K562 (cell line): ENCODE data around the gene GNAT2. TPM values are rescaled to one million over a fixed set of nuclear protein-coding genes. Genes with fewer than 3 reads are reported as not detected.

Source experiments
- ATAC-seq: fragments of 200-7000 bp; cut with Tn5 transposase; 3 replicates; pipeline ENCODE4 v1.9.1; 2020; ENCODE audit warnings: moderate library complexity
- BruUV-seq: library from RNA; stranded (reverse); fragments of 400-500 nt; replicated peaks from 2 replicates; lab custom pipeline; 2021; lab: Mats Ljungman, UMichigan
- CTCF ChIA-PET: fragments of 300-600 bp; formaldehyde crosslinking; extraction: SDS; loops from one replicate; lab custom pipeline; 2021; ENCODE audit warnings: low intra/inter-chr PET ratio; lab: Yijun Ruan, JAX
- POLR2A ChIA-PET: fragments of 300-600, 350-650 bp; sonication (Branson Sonifier 250); formaldehyde crosslinking; extraction: SDS; loops from one replicate; lab custom pipeline; 2021; ENCODE audit warnings: antibody characterized with exemption, inconsistent platforms; lab: Yijun Ruan, JAX
- DNase-seq, 4 experiments: peaks; one replicate each; pipeline versions ENCODE4 v3.0.0 to v3.0.0-alpha.2; 2011 to 2018; ENCODE audit warnings: low spot score in 3 of 4, mixed read lengths in 3 of 4; ENCODE audit errors: extremely low read depth in 1 of 4
- FAIRE-seq: peaks from 2 replicates; lab custom pipeline; 2011; peaks lifted over from hg19 to GRCh38; lab: Jason Lieb, UNC
- H2AFZ ChIP-seq: 2 replicates; pipeline ENCODE4 v1.6.0; 2011; ENCODE audit warnings: low read depth, low read length, control low read depth, inconsistent platforms
- H3K27ac ChIP-seq: fragments of 200-600 bp; 3 replicates; pipeline ENCODE4 v1.8.0; 2011; ENCODE audit warnings: low read depth, mild to moderate bottlenecking, control low read depth, inconsistent platforms, low read length, moderate library complexity, mixed read lengths; ENCODE audit errors: extremely low read depth
- H3K27me3 ChIP-seq, 2 experiments: fragments of 300-600 bp in 1 of 2; 2 replicates in 1 of 2; 3 replicates in 1 of 2; pipeline versions ENCODE4 v1.6.0 to v1.8.0; 2011; ENCODE audit warnings: inconsistent platforms in 2 of 2, low read length in 2 of 2, mild to moderate bottlenecking in 1 of 2, mixed read lengths in 1 of 2, moderate library complexity in 1 of 2; ENCODE audit not compliant: control insufficient read depth in 2 of 2, insufficient read depth in 2 of 2
- H3K36me3 ChIP-seq: fragments of 300-600 bp; 3 replicates; pipeline ENCODE4 v1.8.0; 2011; ENCODE audit warnings: mild to moderate bottlenecking, low read length, inconsistent platforms; ENCODE audit not compliant: control insufficient read depth, insufficient read depth
- H3K4me1 ChIP-seq, 2 experiments: fragments of 200-600 bp in 1 of 2; replicated peaks in 1 of 2; 2 replicates in 1 of 2; 3 replicates in 1 of 2; pipeline versions ENCODE4 v1.5.1 to v1.8.0; 2011; ENCODE audit warnings: inconsistent platforms in 2 of 2, low read length in 2 of 2, mild to moderate bottlenecking in 1 of 2, mixed read lengths in 1 of 2, moderate library complexity in 1 of 2; ENCODE audit not compliant: control insufficient read depth in 2 of 2, insufficient read depth in 2 of 2
- H3K4me2 ChIP-seq: 2 replicates; pipeline ENCODE4 v1.6.1; 2011; ENCODE audit warnings: low read length, control low read depth, inconsistent platforms, mixed read lengths; ENCODE audit not compliant: insufficient read depth
- H3K4me3 ChIP-seq: fragments of 200-600 bp; sonication (generic), shearing (Covaris generic); 2 replicates; pipeline ENCODE4 v1.5.1; 2016; ENCODE audit warnings: control low read depth, inconsistent platforms
- H3K79me2 ChIP-seq: fragments of 200-600 bp; 3 replicates; pipeline ENCODE4 v1.8.0; 2011; ENCODE audit warnings: low read length, inconsistent platforms; ENCODE audit not compliant: control insufficient read depth, insufficient read depth
- H3K9ac ChIP-seq, 2 experiments: 2 replicates each; pipeline versions ENCODE4 v1.6.0 to v1.6.1; 2011; ENCODE audit warnings: low read depth in 2 of 2, low read length in 2 of 2, control low read depth in 1 of 2, inconsistent platforms in 1 of 2, mild to moderate bottlenecking in 1 of 2, mixed read lengths in 1 of 2; ENCODE audit not compliant: insufficient read depth in 1 of 2
- H3K9me1 ChIP-seq: one replicate; pipeline ENCODE4 v1.6.0; 2011; ENCODE audit warnings: inconsistent platforms, mild to moderate bottlenecking, low read length, moderate library complexity; ENCODE audit not compliant: control insufficient read depth, insufficient read depth
- H3K9me3 ChIP-seq: replicated peaks from 2 replicates; pipeline ENCODE4 v1.5.1; 2011; ENCODE audit warnings: low read depth, low read length, inconsistent platforms; ENCODE audit not compliant: control insufficient read depth, insufficient read depth
- H4K20me1 ChIP-seq: replicated peaks from 2 replicates; pipeline ENCODE4 v1.6.1; 2011; ENCODE audit warnings: low read length, inconsistent platforms, mixed read lengths; ENCODE audit not compliant: control insufficient read depth, insufficient read depth
- ARNT ChIP-seq, 2 experiments: fragments of 450-650 bp; IDR thresholded peaks; 2 replicates each; pipeline ENCODE4 v1.6.1; 2016; ENCODE audit warnings: mild to moderate bottlenecking in 1 of 2
- CCNT2 ChIP-seq: IDR thresholded peaks from 2 replicates; pipeline ENCODE4 v1.6.1; 2011; ENCODE audit warnings: borderline replicate concordance, low read depth, mild to moderate bottlenecking, moderate library complexity, mixed read lengths, low read length; ENCODE audit not compliant: insufficient read length; ENCODE audit errors: extremely low read depth
- ETS2 ChIP-seq: IDR thresholded peaks from 2 replicates; pipeline ENCODE4 v1.6.1; 2016; ENCODE audit warnings: borderline replicate concordance, missing genetic modification characterization, mild to moderate bottlenecking, moderate library complexity, missing compliant biosample characterization; ENCODE audit not compliant: poor library complexity, severe bottlenecking
- FOXJ2 ChIP-seq: fragments of 200-800 bp; sonication (Bioruptor generic); IDR thresholded peaks from 2 replicates; pipeline ENCODE4 v1.6.1; 2016; ENCODE audit warnings: missing genetic modification characterization, missing compliant biosample characterization
- JUN ChIP-seq, 2 experiments: sonication (generic) in 1 of 2; formaldehyde crosslinking in 1 of 2; IDR thresholded peaks; 2 replicates each; pipeline versions ENCODE4 v1.6.1 to v1.8.0; 2012 to 2022; ENCODE audit warnings: borderline replicate concordance in 2 of 2, mild to moderate bottlenecking in 2 of 2, improper control_type of control experiment in 1 of 2, low read depth in 1 of 2, low read length in 1 of 2, missing genetic modification reagents in 1 of 2
- KLF13 ChIP-seq: fragments of 450-650 bp; IDR thresholded peaks from 2 replicates; pipeline ENCODE4 v1.6.1; 2016; ENCODE audit warnings: missing genetic modification characterization, low read depth, mild to moderate bottlenecking, missing compliant biosample characterization, moderate library complexity, borderline replicate concordance
- MXD1 ChIP-seq: fragments of 250-450 bp; sonication (Bioruptor Pico); IDR thresholded peaks from 2 replicates; pipeline ENCODE4 v1.8.0; 2021; ENCODE audit warnings: borderline replicate concordance, mild to moderate bottlenecking, moderate library complexity; ENCODE audit not compliant: poor library complexity, severe bottlenecking
- NR2C1 ChIP-seq, 2 experiments: fragments of 450-650 bp; IDR thresholded peaks; 2 replicates each; pipeline ENCODE4 v1.6.1; 2017; ENCODE audit warnings: mild to moderate bottlenecking in 2 of 2, antibody characterized with exemption in 1 of 2, inconsistent platforms in 1 of 2, missing compliant biosample characterization in 1 of 2, missing genetic modification characterization in 1 of 2
- NR4A1 ChIP-seq, 2 experiments: fragments of 250-450 bp in 1 of 2; fragments of 450-650 bp in 1 of 2; sonication (Bioruptor Pico) in 1 of 2; IDR thresholded peaks; 2 replicates each; pipeline versions ENCODE4 v1.4.0 to v1.6.1; 2016 to 2020; ENCODE audit warnings: mild to moderate bottlenecking in 2 of 2, missing compliant biosample characterization in 1 of 2, missing genetic modification characterization in 1 of 2, moderate library complexity in 1 of 2
- PRPF4 ChIP-seq: fragments of 200-400 bp; formaldehyde crosslinking; IDR thresholded peaks from one replicate; pipeline ENCODE4 v1.6.1; 2017; ENCODE audit warnings: low read length, low read depth, mild to moderate bottlenecking; ENCODE audit not compliant: insufficient read depth, poor library complexity, severe bottlenecking
- RNF2 ChIP-seq: sonication (generic); IDR thresholded peaks from 2 replicates; pipeline ENCODE4 v1.6.1; 2016
- RUNX1 ChIP-seq: sonication (generic); IDR thresholded peaks from 2 replicates; pipeline ENCODE4 v1.6.1; 2016; ENCODE audit warnings: antibody characterized with exemption, low read depth
- SREBF2 ChIP-seq: sonication (generic); formaldehyde crosslinking; IDR thresholded peaks from 2 replicates; pipeline ENCODE4 v1.4.0; 2020; ENCODE audit warnings: mild to moderate bottlenecking, missing genetic modification reagents
- TAL1 ChIP-seq: fragments of 450-650 bp; IDR thresholded peaks from 2 replicates; pipeline ENCODE4 v1.6.1; 2016; ENCODE audit warnings: mild to moderate bottlenecking
- TRIM24 ChIP-seq, 2 experiments: fragments of 450-650 bp; IDR thresholded peaks; 2 replicates each; pipeline ENCODE4 v1.6.1; 2016
- ZBTB8A ChIP-seq: fragments of 450-650 bp; IDR thresholded peaks from 2 replicates; pipeline ENCODE4 v1.6.1; 2018; ENCODE audit warnings: mild to moderate bottlenecking, moderate library complexity; ENCODE audit not compliant: partially characterized antibody
- ZNF280B ChIP-seq: fragments of 250-450 bp; sonication (Bioruptor Pico); IDR thresholded peaks from 2 replicates; pipeline ENCODE4 v1.5.1; 2021; ENCODE audit warnings: mild to moderate bottlenecking
- ZNF431 ChIP-seq: sonication (generic); formaldehyde crosslinking; IDR thresholded peaks from 2 replicates; pipeline ENCODE4 v1.8.0; 2022; ENCODE audit warnings: mild to moderate bottlenecking, missing genetic modification reagents
- WGBS: fragments of 100-300 bp; shearing (Covaris generic); methylation state at CpG from one replicate; pipeline ENCODE4 v1.1.6; 2016; ENCODE audit warnings: low coverage, mixed read lengths; ENCODE audit not compliant: insufficient coverage; ENCODE audit errors: missing lambda C conversion rate; 5-methylcytosine and 5-hydroxymethylcytosine counted together
- in situ Hi-C: fragments of 300-500 bp; cut with MboI; formaldehyde crosslinking; loops from 4 replicates; pipeline ENCODE4 v1.15.0; 2018; ENCODE audit warnings: inconsistent platforms, mixed read lengths
- intact Hi-C: fragments of 100-400 bp; cut with micrococcal nuclease; formaldehyde crosslinking; loops from 2 replicates; pipeline ENCODE4 v1.14.2; 2022
- polyA plus RNA-seq, 8 experiments: library from polyadenylated mRNA; depleted of rRNA in 4 of 8; stranded (reverse) in 5 of 8; unstranded in 3 of 8; fragments of >200 nt; fragmentation: Nextera tagmentation in 2 of 8; fragmentation: Illumina TruSeq in 1 of 8; extraction: Ambion mirVana in 2 of 8; extraction: Trizol in 1 of 8; gene quantifications; 2 replicates each; pipeline versions ENCODE4 v1.2.1 to v1.2.3, GENCODE V29; 2011 to 2014; ENCODE audit warnings: inconsistent platforms in 1 of 8, missing spikeins in 1 of 8
- total RNA-seq, 7 experiments: library from RNA; depleted of rRNA in 6 of 7; stranded (reverse); fragments of >200 nt in 6 of 7; fragmentation: Illumina TruSeq in 2 of 7; extraction: Trizol in 2 of 7; gene quantifications; 2 replicates each; pipeline versions ENCODE4 v1.2.1 to v1.2.3, GENCODE V29; 2011 to 2021; ENCODE audit warnings: low replicate concordance in 1 of 7

Gene GNAT2
- total and polyA plus RNA-seq, 9 of the 15 experiments (the other 6 are each of a cell fraction or from before 2014, with no cell fraction given), result 0.06 to 0.52 (median 0.24) TPM; not detected in 1

GRCh38 chr1:109570414-109570813 lies 49.0 kb downstream of the GNAT2 start:
- BruUV-seq, result no TSS peak
- FAIRE-seq, result no peak
- peaks cover 9% of the 10 kb centered on the region; the same call in 2 of the 3 replicates for H3K36me3 ChIP-seq
- H4K20me1 ChIP-seq, result peaks cover 10% of the 10 kb centered on the region; the same call in 1 of the 2 replicates
- CTCF ChIA-PET, result no interaction called here
- no peaks in the 10 kb centered on the region for H3K9me3 ChIP-seq
- no peak for DNase-seq
- no peak for ATAC-seq
- no peak overlapping the region for H3K4me2 ChIP-seq
- no peak overlapping the region for H3K4me3 ChIP-seq
- 80% methylated on average over 3 of the region's 3 CpGs for whole genome bisulfite sequencing
- no peak overlapping the region for H3K27ac ChIP-seq
- POLR2A ChIA-PET, result interaction anchor here (1.0 to 2.1 kb wide), 2 partner anchors 11 to 15 kb away, joined by 3 to 10 read pairs; no protein-coding TSS in a partner anchor
- TF ChIP-seq MXD1 (CRISPR knock-in tag) (no peak), RUNX1 (no peak), ZNF431 (no peak), TRIM24 (IDR thresholded peaks at IDR 0.05) (no peak), ARNT (IDR thresholded peaks at IDR 0.05) (no peak), NR4A1 (CRISPR knock-in tag; IDR thresholded peaks at IDR 0.05) (no peak), NR4A1 (tag; IDR thresholded peaks at IDR 0.05) (no peak), RNF2 (no peak), CCNT2 (no peak), FOXJ2 (tag) (no peak), ETS2 (no peak), ZBTB8A (no peak), JUN (IDR thresholded peaks at IDR 0.05; ENCODE audit: borderline replicate concordance, low read depth, low read length) (no peak), JUN (CRISPR knock-in tag; IDR thresholded peaks at IDR 0.05; ENCODE audit: borderline replicate concordance) (no peak), KLF13 (tag) (no peak), NR2C1 (IDR thresholded peaks at IDR 0.05) (no peak), NR2C1 (tag; IDR thresholded peaks at IDR 0.05) (no peak), TAL1 (no peak), ZNF280B (CRISPR knock-in tag) (no peak), PRPF4 (no peak), SREBF2 (CRISPR knock-in tag) (no peak)
- no peak overlapping the region for H2AFZ ChIP-seq
- no peaks in the 10 kb centered on the region for H3K9me1 ChIP-seq
- no peaks in the 10 kb centered on the region; a peak in 1 of 5 replicates for H3K4me1 ChIP-seq
- in situ Hi-C loops, result no loop called here
- H3K27me3 ChIP-seq, result no peaks in the 10 kb centered on the region
- no peak overlapping the region for H3K9ac ChIP-seq
- peaks cover 72% of the 10 kb centered on the region for H3K79me2 ChIP-seq
- intact Hi-C loops, result no loop called here
